HEK293T (cell line): Measurements from ENCODE around the gene SUN5.

Experiments used
- CTCF ChIA-PET: fragments of 350-600 bp; formaldehyde crosslinking; extraction: SDS; loops from one replicate; lab custom pipeline; 2021; ENCODE audit warnings: antibody characterized with exemption, inconsistent platforms; lab: Yijun Ruan, JAX
- POLR2A ChIA-PET: fragments of 350-600 bp; formaldehyde crosslinking; extraction: SDS; loops from one replicate; lab custom pipeline; 2020; ENCODE audit warnings: antibody characterized with exemption, inconsistent platforms; lab: Yijun Ruan, JAX
- DNase-seq: peaks from one replicate; pipeline ENCODE4 v3.0.0; 2012; ENCODE audit warnings: mixed read lengths; ENCODE audit errors: extremely low spot score
- ARNT ChIP-seq: fragments of 450-650 bp; IDR thresholded peaks from 2 replicates; pipeline ENCODE4 v1.6.1; 2017; ENCODE audit warnings: mild to moderate bottlenecking
- BHLHE40 ChIP-seq: fragments of 450-650 bp; IDR thresholded peaks from 2 replicates; pipeline ENCODE4 v1.6.1; 2016; ENCODE audit warnings: mild to moderate bottlenecking, moderate library complexity, borderline replicate concordance
- CTBP1 ChIP-seq: fragments of 450-650 bp; IDR thresholded peaks from 2 replicates; pipeline ENCODE4 v1.6.1; 2016; ENCODE audit warnings: borderline replicate concordance
- ELF4 ChIP-seq: fragments of 450-650 bp; IDR thresholded peaks from 2 replicates; pipeline ENCODE4 v1.6.1; 2017; ENCODE audit warnings: antibody characterized with exemption
- FOXA1 ChIP-seq: fragments of 450-650 bp; IDR thresholded peaks from 2 replicates; pipeline ENCODE4 v1.6.1; 2016; ENCODE audit warnings: mild to moderate bottlenecking
- FOXK2 ChIP-seq: fragments of 450-650 bp; IDR thresholded peaks from 2 replicates; pipeline ENCODE4 v1.6.1; 2016; ENCODE audit warnings: mild to moderate bottlenecking
- FOXM1 ChIP-seq: fragments of 450-650 bp; IDR thresholded peaks from 2 replicates; pipeline ENCODE4 v1.6.1; 2017; ENCODE audit warnings: mild to moderate bottlenecking, borderline replicate concordance
- HDGF ChIP-seq: fragments of 450-650 bp; IDR thresholded peaks from 2 replicates; pipeline ENCODE4 v1.6.1; 2017; ENCODE audit warnings: antibody characterized with exemption, borderline replicate concordance
- L3MBTL2 ChIP-seq: fragments of 450-650 bp; conservative IDR thresholded peaks from 2 replicates; pipeline ENCODE4 v1.6.1; 2016; ENCODE audit warnings: mild to moderate bottlenecking
- LEF1 ChIP-seq: fragments of 450-650 bp; IDR thresholded peaks from 2 replicates; pipeline ENCODE4 v1.6.1; 2017; ENCODE audit warnings: mild to moderate bottlenecking, borderline replicate concordance
- NFRKB ChIP-seq: fragments of 450-650 bp; IDR thresholded peaks from 2 replicates; pipeline ENCODE4 v1.6.1; 2016; ENCODE audit warnings: mild to moderate bottlenecking, moderate library complexity
- SP1 ChIP-seq: fragments of 450-650 bp; IDR thresholded peaks from 2 replicates; pipeline ENCODE4 v1.6.1; 2017
- SUZ12 ChIP-seq: fragments of 450-650 bp; IDR thresholded peaks from 2 replicates; pipeline ENCODE4 v1.6.1; 2016; ENCODE audit warnings: mild to moderate bottlenecking
- TARDBP ChIP-seq: fragments of 450-650 bp; IDR thresholded peaks from 2 replicates; pipeline ENCODE4 v1.6.1; 2016
- ZNF384 ChIP-seq: fragments of 450-650 bp; IDR thresholded peaks from 2 replicates; pipeline ENCODE4 v1.6.1; 2016
- TF ChIP-seq, protein P1 (sequence below): fragments of 450-650 bp; IDR thresholded peaks from 2 replicates; pipeline ENCODE4 v1.6.1; 2016

The SUN5 gene

GRCh38 chr20:33017542-33017941 is 13.3 kb upstream of the SUN5 start:
- ChIA-PET CTCF (no interaction called here), POLR2A (no interaction called here)
- TF ChIP-seq BHLHE40 (no peak), CTBP1 (no peak), ELF4 (no peak), FOXM1 (no peak), ZNF384 (no peak), SP1 (no peak), NFRKB (no peak), FOXK2 (no peak), HDGF (no peak), ARNT (no peak), LEF1 (no peak), SUZ12 (no peak), FOXA1 (no peak), L3MBTL2 (no peak), TARDBP (no peak)
- TF ChIP-seq, protein P1, sequence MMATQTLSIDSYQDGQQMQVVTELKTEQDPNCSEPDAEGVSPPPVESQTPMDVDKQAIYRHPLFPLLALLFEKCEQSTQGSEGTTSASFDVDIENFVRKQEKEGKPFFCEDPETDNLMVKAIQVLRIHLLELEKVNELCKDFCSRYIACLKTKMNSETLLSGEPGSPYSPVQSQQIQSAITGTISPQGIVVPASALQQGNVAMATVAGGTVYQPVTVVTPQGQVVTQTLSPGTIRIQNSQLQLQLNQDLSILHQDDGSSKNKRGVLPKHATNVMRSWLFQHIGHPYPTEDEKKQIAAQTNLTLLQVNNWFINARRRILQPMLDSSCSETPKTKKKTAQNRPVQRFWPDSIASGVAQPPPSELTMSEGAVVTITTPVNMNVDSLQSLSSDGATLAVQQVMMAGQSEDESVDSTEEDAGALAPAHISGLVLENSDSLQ = no peak
- no peak for DNase-seq

DNA sequence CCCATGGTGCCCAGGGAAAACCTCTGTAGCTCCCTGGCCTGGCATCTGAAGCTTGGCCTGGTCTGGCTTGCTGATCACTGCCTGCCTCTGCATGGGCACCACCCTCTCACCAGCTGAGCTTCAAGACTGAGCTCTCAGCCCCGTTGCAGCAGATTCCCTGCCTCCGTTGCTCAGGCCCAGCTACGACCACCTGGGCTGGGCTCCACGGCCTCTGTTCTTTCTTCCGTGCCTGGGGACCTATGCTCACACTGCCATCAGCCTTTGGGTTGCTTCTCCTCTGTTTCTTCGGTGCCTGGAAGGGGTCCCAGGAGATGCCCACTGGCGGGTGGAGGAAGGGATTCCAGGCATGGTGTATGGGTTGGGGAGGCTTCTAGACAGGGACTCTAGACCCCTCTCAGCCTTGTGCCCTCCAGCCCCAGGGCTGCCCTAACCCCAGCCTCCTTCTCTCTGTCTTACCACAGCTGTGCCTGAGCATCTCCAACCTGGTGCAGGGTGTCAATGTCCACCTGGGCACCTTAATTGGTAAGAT is 12.4 kb upstream of the SUN5 start:
- ChIA-PET POLR2A (no interaction called here), CTCF (no interaction called here)
- no peak for TF ChIP-seq HDGF
- TF ChIP-seq BHLHE40 = no peak
- TF ChIP-seq FOXA1 = no peak
- TF ChIP-seq FOXM1 = no peak
- TF ChIP-seq ARNT = no peak
- no peak for TF ChIP-seq CTBP1
- no peak for TF ChIP-seq LEF1
- TF ChIP-seq, protein P1 = no peak
- TF ChIP-seq NFRKB = no peak
- no peak for TF ChIP-seq ELF4
- TF ChIP-seq SUZ12 = no peak
- TF ChIP-seq L3MBTL2 = no peak
- no peak for TF ChIP-seq SP1
- no peak for TF ChIP-seq TARDBP
- TF ChIP-seq ZNF384 = no peak
- no peak for TF ChIP-seq FOXK2
- no peak for DNase-seq

DNA sequence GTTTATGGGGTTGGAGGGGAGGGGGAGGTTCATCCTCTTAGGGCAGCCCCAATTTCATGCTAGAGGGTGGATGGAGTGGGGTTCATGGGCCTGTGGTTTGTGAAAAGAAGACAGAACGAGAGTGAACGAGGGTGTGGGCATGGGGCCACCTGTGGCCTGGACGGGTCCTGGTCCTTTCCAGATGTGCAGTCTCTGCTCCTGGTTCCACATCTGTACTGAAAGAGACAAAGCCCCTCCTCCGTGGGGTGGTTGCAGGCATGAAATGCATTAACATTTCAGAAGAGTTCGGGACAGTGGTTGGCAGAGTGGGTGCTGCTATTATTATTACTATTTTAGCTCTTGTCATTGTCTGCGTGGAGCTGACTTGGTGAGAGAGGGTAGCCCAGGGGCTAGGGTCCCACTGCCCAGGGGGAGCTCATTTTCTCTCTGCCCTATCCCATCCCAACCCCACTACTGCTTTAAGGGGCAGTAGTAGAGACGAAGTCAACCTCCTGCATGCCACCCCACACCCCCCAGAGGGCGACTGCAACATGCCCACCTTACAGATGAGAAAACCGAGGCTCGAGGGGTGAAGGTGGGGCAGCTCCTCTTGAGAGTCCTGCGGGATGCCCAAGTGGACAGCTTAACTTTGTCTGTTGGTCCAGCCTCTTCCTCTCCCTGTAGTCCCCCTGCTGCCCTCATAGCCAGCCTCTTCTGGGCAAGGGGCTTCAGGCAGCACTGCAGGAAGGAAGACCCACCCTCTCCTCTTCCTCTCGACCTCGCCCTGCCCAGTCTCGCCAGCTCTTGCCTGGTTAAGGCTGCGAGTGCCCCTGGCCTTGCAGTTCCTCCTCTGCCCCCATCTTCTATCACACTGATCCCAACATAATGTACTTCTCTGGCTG is 11.7 kb upstream of the SUN5 start:
- no peak for TF ChIP-seq SP1
- TF ChIP-seq ELF4 = no peak
- ChIA-PET POLR2A (no interaction called here), CTCF (no interaction called here)
- no peak for DNase-seq

- TF ChIP-seq TARDBP = no peak
- TF ChIP-seq SUZ12 = no peak
- TF ChIP-seq, protein P1 = no peak
- TF ChIP-seq ZNF384 = no peak
- no peak for TF ChIP-seq HDGF
- no peak for TF ChIP-seq SP1
- TF ChIP-seq FOXM1 = no peak
- TF ChIP-seq L3MBTL2 = no peak
- no peak for TF ChIP-seq BHLHE40
- no peak for TF ChIP-seq FOXA1
- TF ChIP-seq CTBP1 = no peak
- no peak for TF ChIP-seq ARNT
- no peak for TF ChIP-seq FOXK2
- no peak for TF ChIP-seq ELF4
- no peak for TF ChIP-seq LEF1
- TF ChIP-seq NFRKB = no peak
- ChIA-PET POLR2A (no interaction called here), CTCF (no interaction called here)
- DNase-seq = no peak
These were observed 10.9 kb upstream of the SUN5 start for GRCh38 chr20:33015114-33015484.

- ChIA-PET POLR2A (interaction anchor here (1.0 kb wide), 1 partner anchor 475 kb away, joined by 3 read pairs; the partner anchor contains the start of gene CBFA2T2), CTCF (no interaction called here)
- TF ChIP-seq CTBP1 (no peak), LEF1 (no peak), L3MBTL2 (no peak), HDGF (no peak), BHLHE40 (no peak), ELF4 (no peak), SUZ12 (no peak), SP1 (no peak), FOXM1 (no peak), TARDBP (no peak), ZNF384 (no peak), FOXK2 (no peak), ARNT (no peak), FOXA1 (no peak), NFRKB (no peak)
- TF ChIP-seq, protein P1 = no peak
- no peak for DNase-seq
These were observed 10.3 kb upstream of the SUN5 start for GRCh38 chr20:33014336-33015113.
